ENCODE measurements around the gene INPP4B. TPM values are rescaled to one million over a fixed set of nuclear protein-coding genes. Genes with fewer than 3 reads are reported as not detected.

INPP4B gene
- total and polyA plus RNA-seq, 2 donors (not counting 1 experiment from before 2014, with no cell fraction given): 19.7 to 22.2 TPM

- H3K36me3 ChIP-seq (ENCODE audit: control insufficient read depth, insufficient read depth, low read length): no peaks in the 10 kb centered on the region
- H3K4me1 ChIP-seq (ENCODE audit: control insufficient read depth, extremely low read depth, insufficient read depth, low read length): no peaks in the 10 kb centered on the region
- H3K9me3 ChIP-seq (ENCODE audit: control insufficient read depth, insufficient read depth, low read depth, low read length): no peaks in the 10 kb centered on the region
- no peak overlapping the region for H3K9ac ChIP-seq (ENCODE audit: insufficient read depth, low read length)
- peak overlapping the region; percentile 48 for H2AFZ ChIP-seq (ENCODE audit: low read length)
- H3K27ac ChIP-seq (ENCODE audit: insufficient read depth, low read length): no peak overlapping the region
- H3K27me3 ChIP-seq (ENCODE audit: control insufficient read depth, insufficient read depth, low read length): no peaks in the 10 kb centered on the region
- peak in 1 of 2 donors; percentile 26 for DNase-seq (ENCODE audit: low read depth in 2 of 2)
- H3K4me3 ChIP-seq (replicated peaks in 1 of 4; ENCODE audit: control extremely low read depth in 1 of 4, insufficient read depth in 1 of 4, low read depth in 3 of 4, low read length in 4 of 4): peak overlapping the region in 1 of 4 experiments; percentile 10
- H3K4me2 ChIP-seq (ENCODE audit: extremely low read depth, insufficient read depth, low read length): peak overlapping the region; percentile 60
- no peaks in the 10 kb centered on the region for H3K79me2 ChIP-seq (ENCODE audit: control insufficient read depth, insufficient read depth, low read length)
- H4K20me1 ChIP-seq (ENCODE audit: control insufficient read depth, extremely low read depth, insufficient read depth, low read length): no peaks in the 10 kb centered on the region
- TF ChIP-seq, protein P1, sequence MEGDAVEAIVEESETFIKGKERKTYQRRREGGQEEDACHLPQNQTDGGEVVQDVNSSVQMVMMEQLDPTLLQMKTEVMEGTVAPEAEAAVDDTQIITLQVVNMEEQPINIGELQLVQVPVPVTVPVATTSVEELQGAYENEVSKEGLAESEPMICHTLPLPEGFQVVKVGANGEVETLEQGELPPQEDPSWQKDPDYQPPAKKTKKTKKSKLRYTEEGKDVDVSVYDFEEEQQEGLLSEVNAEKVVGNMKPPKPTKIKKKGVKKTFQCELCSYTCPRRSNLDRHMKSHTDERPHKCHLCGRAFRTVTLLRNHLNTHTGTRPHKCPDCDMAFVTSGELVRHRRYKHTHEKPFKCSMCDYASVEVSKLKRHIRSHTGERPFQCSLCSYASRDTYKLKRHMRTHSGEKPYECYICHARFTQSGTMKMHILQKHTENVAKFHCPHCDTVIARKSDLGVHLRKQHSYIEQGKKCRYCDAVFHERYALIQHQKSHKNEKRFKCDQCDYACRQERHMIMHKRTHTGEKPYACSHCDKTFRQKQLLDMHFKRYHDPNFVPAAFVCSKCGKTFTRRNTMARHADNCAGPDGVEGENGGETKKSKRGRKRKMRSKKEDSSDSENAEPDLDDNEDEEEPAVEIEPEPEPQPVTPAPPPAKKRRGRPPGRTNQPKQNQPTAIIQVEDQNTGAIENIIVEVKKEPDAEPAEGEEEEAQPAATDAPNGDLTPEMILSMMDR (conservative IDR thresholded peaks at IDR 0.05 in 1 of 2, IDR thresholded peaks at IDR 0.05 in 1 of 2; ENCODE audit: low read depth in 1 of 2, low read length in 2 of 2): no peak
- TF ChIP-seq EZH2 (IDR thresholded peaks at IDR 0.05; ENCODE audit: low read length, missing control alignments): no peak
Measured at GRCh38 chr4:142565771-142566170, 280.3 kb downstream of the INPP4B start.

GRCh38 chr4:142563682-142564291 is 282.3 kb downstream of the INPP4B start:
- TF ChIP-seq, protein P1 (conservative IDR thresholded peaks at IDR 0.05 in 1 of 2, IDR thresholded peaks at IDR 0.05 in 1 of 2; ENCODE audit: low read depth in 1 of 2, low read length in 2 of 2): no peak
- no peak for TF ChIP-seq EZH2 (IDR thresholded peaks at IDR 0.05; ENCODE audit: low read length, missing control alignments)
- Histone ChIP-seq H4K20me1 (ENCODE audit: control insufficient read depth, extremely low read depth, insufficient read depth, low read length) (no peaks in the 10 kb centered on the region), H3K4me2 (ENCODE audit: extremely low read depth, insufficient read depth, low read length) (no peak overlapping the region), H3K9me3 (ENCODE audit: control insufficient read depth, insufficient read depth, low read depth, low read length) (no peaks in the 10 kb centered on the region), H3K27me3 (ENCODE audit: control insufficient read depth, insufficient read depth, low read length) (no peaks in the 10 kb centered on the region), H3K36me3 (ENCODE audit: control insufficient read depth, insufficient read depth, low read length) (no peaks in the 10 kb centered on the region), H3K4me1 (ENCODE audit: control insufficient read depth, extremely low read depth, insufficient read depth, low read length) (peaks cover 4% of the 10 kb centered on the region), H3K79me2 (ENCODE audit: control insufficient read depth, insufficient read depth, low read length) (no peaks in the 10 kb centered on the region), H3K9ac (ENCODE audit: insufficient read depth, low read length) (no peak overlapping the region), H3K27ac (ENCODE audit: insufficient read depth, low read length) (no peak overlapping the region), H3K4me3 (replicated peaks in 1 of 4; ENCODE audit: control extremely low read depth in 1 of 4, insufficient read depth in 1 of 4, low read depth in 3 of 4, low read length in 4 of 4) (no peak overlapping the region), H2AFZ (ENCODE audit: low read length) (no peak overlapping the region)
- peak; percentile 15 to 69 for DNase-seq (ENCODE audit: low read depth in 2 of 2)

DNA sequence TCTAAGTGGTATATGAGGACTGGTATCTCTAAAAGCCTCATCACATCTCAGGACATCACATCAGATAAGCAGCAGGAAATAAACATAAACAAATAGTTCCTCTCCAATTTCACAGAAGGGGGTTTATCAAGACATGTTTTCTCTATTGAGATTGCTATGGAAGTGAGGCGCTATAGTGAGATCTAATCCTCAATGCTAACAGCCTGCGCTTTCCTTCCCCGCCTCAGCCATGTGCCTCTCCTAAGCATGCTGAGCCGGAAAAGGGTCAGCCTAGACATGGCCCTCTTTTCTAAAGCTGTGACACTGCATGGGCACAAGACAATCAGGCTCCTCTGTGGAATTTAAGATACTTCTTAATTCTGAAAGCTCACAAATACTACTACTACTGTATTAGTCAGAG is 286.1 kb downstream of the INPP4B start:
- Histone ChIP-seq H3K27ac (ENCODE audit: insufficient read depth, low read length) (no peak overlapping the region), H3K4me3 (replicated peaks in 1 of 4; ENCODE audit: control extremely low read depth in 1 of 4, insufficient read depth in 1 of 4, low read depth in 3 of 4, low read length in 4 of 4) (no peak overlapping the region), H3K27me3 (ENCODE audit: control insufficient read depth, insufficient read depth, low read length) (no peaks in the 10 kb centered on the region), H3K9me3 (ENCODE audit: control insufficient read depth, insufficient read depth, low read depth, low read length) (no peaks in the 10 kb centered on the region), H3K79me2 (ENCODE audit: control insufficient read depth, insufficient read depth, low read length) (no peaks in the 10 kb centered on the region), H4K20me1 (ENCODE audit: control insufficient read depth, extremely low read depth, insufficient read depth, low read length) (no peaks in the 10 kb centered on the region), H3K9ac (ENCODE audit: insufficient read depth, low read length) (no peak overlapping the region), H3K4me1 (ENCODE audit: control insufficient read depth, extremely low read depth, insufficient read depth, low read length) (peaks cover 4% of the 10 kb centered on the region), H3K36me3 (ENCODE audit: control insufficient read depth, insufficient read depth, low read length) (no peaks in the 10 kb centered on the region), H3K4me2 (ENCODE audit: extremely low read depth, insufficient read depth, low read length) (no peak overlapping the region), H2AFZ (ENCODE audit: low read length) (no peak overlapping the region)
- no peak for DNase-seq (ENCODE audit: low read depth in 2 of 2)
- no peak for TF ChIP-seq EZH2 (IDR thresholded peaks at IDR 0.05; ENCODE audit: low read length, missing control alignments)
- TF ChIP-seq, protein P1 (conservative IDR thresholded peaks at IDR 0.05 in 1 of 2, IDR thresholded peaks at IDR 0.05 in 1 of 2; ENCODE audit: low read depth in 1 of 2, low read length in 2 of 2): no peak

Measured in fibroblast of lung (primary cell).